BLaER1 (cell line): ENCODE measurements around the gene ERGIC2.
"Not testable (repeated sequence)": the region's sequence is repeated elsewhere in the genome, so short reads cannot be mapped to it uniquely, and the experiment has no call there.

ENCODE experiments used
- H3K27ac ChIP-seq: shearing (Covaris generic); formaldehyde crosslinking; 2 replicates; pipeline ENCODE4 v1.8.1; 2022
- H3K27me3 ChIP-seq: shearing (Covaris generic); formaldehyde crosslinking; 2 replicates; pipeline ENCODE4 v1.8.1; 2022
- H3K36me3 ChIP-seq: shearing (Covaris generic); formaldehyde crosslinking; 2 replicates; pipeline ENCODE4 v1.8.1; 2022
- H3K4me1 ChIP-seq: shearing (Covaris generic); formaldehyde crosslinking; 2 replicates; pipeline ENCODE4 v1.8.1; 2022
- H3K4me2 ChIP-seq: shearing (Covaris generic); formaldehyde crosslinking; 2 replicates; pipeline ENCODE4 v1.8.1; 2022
- H3K4me3 ChIP-seq: shearing (Covaris generic); formaldehyde crosslinking; 2 replicates; pipeline ENCODE4 v1.8.1; 2022
- H3K9ac ChIP-seq: shearing (Covaris generic); formaldehyde crosslinking; 2 replicates; pipeline ENCODE4 v1.8.1; 2022
- H3K9me3 ChIP-seq: shearing (Covaris generic); formaldehyde crosslinking; 2 replicates; pipeline ENCODE4 v1.8.1; 2022
- H4K20me1 ChIP-seq: shearing (Covaris generic); formaldehyde crosslinking; 2 replicates; pipeline ENCODE4 v1.8.1; 2022
- Cebpa-rat ChIP-seq: shearing (Covaris generic); IDR thresholded peaks from 2 replicates; pipeline ENCODE4 v1.8.1; 2022

ERGIC2 gene

DNA sequence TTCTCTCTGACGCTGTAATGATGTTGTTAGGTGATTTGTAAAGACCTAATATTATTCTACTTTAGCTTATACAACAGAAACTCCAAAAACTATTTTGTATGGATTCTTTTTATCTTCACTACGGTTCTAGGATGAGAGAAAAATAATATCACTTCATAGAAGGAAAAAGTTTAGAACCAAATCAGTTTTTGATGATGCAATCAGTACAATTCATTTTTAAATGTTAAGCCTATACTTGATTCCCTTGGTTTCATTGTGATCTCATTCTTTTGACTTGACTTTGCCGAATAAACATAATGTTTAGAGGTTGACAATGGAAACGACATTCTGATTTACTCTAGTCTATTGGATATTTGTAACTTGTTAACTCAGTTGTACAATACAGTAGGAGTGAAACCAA, 24.6 kb upstream of the ERGIC2 start:
- no peaks in the 10 kb centered on the region for H3K4me1 ChIP-seq
- H3K36me3 ChIP-seq, result no peaks in the 10 kb centered on the region
- no peaks in the 10 kb centered on the region for H3K9me3 ChIP-seq
- no peak overlapping the region for H3K4me2 ChIP-seq
- H3K27ac ChIP-seq, result no peak overlapping the region
- H4K20me1 ChIP-seq, result no peaks in the 10 kb centered on the region
- H3K27me3 ChIP-seq, result no peaks in the 10 kb centered on the region
- no peak overlapping the region for H3K4me3 ChIP-seq
- no peak for TF ChIP-seq Cebpa-rat
- no peak overlapping the region for H3K9ac ChIP-seq

DNA sequence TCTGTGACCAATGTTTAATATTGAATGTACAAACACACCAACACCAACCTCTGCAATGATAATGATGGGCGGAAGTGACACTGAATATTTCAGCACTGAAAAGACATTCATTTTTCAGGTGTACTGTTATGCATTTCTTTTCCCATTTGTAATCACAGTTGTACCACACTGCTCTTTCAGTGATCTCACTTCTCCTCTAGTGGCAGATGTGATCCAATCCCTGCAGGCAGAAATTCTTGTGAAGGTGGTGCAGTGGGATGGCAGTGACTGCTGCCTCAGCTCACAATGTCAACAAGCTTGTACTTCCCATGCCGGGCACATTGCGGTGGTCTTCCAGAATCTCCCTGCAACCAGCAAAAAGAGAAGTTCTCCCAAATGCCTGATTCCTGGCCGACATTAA, 23.0 kb upstream of the ERGIC2 start:
- H3K9me3 ChIP-seq, result no peaks in the 10 kb centered on the region
- no peak for TF ChIP-seq Cebpa-rat
- H3K4me2 ChIP-seq, result no peak overlapping the region
- H4K20me1 ChIP-seq, result no peaks in the 10 kb centered on the region
- H3K27ac ChIP-seq, result no peak overlapping the region
- H3K36me3 ChIP-seq, result no peaks in the 10 kb centered on the region
- H3K27me3 ChIP-seq, result no peaks in the 10 kb centered on the region
- no peak overlapping the region for H3K9ac ChIP-seq
- no peaks in the 10 kb centered on the region for H3K4me1 ChIP-seq
- H3K4me3 ChIP-seq, result no peak overlapping the region

DNA sequence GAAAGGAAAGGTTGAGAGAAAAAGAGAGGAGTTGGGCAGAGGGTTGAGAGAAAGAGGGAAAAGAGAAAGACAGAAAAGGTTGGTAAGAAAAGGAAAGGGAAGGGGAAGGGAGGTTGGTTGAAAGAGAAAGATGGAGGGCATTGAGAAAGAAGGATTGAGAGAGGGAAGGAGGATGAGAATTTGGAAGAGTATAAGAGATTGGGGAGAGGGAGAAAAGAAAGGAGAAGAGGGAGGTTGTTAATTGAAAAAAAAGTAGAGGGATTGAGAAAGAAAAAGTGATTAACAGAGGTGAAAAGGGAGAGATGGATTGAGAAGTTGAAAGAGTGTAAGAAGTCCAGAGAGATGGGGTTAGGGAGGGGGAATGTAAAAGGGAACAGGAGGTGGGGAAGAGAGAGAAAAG, 21.5 kb upstream of the ERGIC2 start:
- H3K4me2 ChIP-seq, result no peak overlapping the region
- H3K9ac ChIP-seq, result no peak overlapping the region
- H4K20me1 ChIP-seq, result no peaks in the 10 kb centered on the region
- no peak overlapping the region for H3K4me3 ChIP-seq
- no peaks in the 10 kb centered on the region for H3K9me3 ChIP-seq
- H3K27ac ChIP-seq, result no peak overlapping the region
- H3K36me3 ChIP-seq, result no peaks in the 10 kb centered on the region
- H3K27me3 ChIP-seq, result no peaks in the 10 kb centered on the region
- TF ChIP-seq Cebpa-rat, result no peak
- H3K4me1 ChIP-seq, result no peaks in the 10 kb centered on the region

DNA sequence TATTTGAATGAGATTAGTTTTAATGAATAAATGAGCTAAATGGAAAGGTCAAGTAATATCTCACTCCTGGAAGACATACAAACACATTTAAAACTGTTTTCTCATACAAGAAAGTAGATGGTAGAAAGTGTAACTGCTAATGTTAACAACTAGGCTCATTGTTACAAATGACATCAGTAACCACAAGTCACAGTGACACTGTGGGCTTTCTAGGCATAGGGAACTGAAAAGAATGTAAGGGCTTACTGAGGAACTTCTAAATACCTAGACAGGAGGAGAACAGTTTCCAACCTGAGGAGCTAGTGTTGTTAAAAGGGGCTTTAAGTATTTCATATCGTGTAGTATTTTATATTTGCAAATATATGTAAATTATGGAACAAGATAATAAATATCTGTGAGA, 17.5 kb upstream of the ERGIC2 start:
- no peak overlapping the region for H3K4me3 ChIP-seq
- no peaks in the 10 kb centered on the region for H3K27me3 ChIP-seq
- H3K36me3 ChIP-seq, result no peaks in the 10 kb centered on the region
- no peaks in the 10 kb centered on the region for H3K4me1 ChIP-seq
- TF ChIP-seq Cebpa-rat, result no peak
- H3K4me2 ChIP-seq, result no peak overlapping the region
- H3K27ac ChIP-seq, result no peak overlapping the region
- no peak overlapping the region for H3K9ac ChIP-seq
- no peaks in the 10 kb centered on the region for H4K20me1 ChIP-seq
- no peaks in the 10 kb centered on the region for H3K9me3 ChIP-seq

DNA sequence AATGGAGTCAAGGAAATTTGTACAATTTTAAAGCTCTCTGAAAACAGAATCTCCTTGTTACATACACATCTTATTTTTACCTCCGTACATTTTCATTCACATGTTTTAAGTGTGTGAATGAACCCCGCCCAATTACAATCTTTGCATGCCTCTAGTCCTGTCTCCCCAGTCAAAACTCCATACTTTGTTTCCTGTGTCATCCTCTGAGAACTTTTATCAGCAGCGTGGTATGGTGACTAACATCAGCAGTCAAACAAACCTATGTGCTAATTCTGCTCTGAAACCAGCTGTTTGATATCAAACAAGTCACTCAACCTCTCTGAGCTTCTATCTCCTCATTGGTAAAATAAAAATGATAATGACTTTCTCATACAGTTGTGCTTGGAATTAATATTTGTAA, 15.8 kb upstream of the ERGIC2 start:
- no peak for TF ChIP-seq Cebpa-rat
- Histone ChIP-seq H3K9ac (no peak overlapping the region), H3K27me3 (no peaks in the 10 kb centered on the region), H3K27ac (no peak overlapping the region), H3K4me2 (no peak overlapping the region), H4K20me1 (no peaks in the 10 kb centered on the region), H3K9me3 (no peaks in the 10 kb centered on the region), H3K4me1 (no peaks in the 10 kb centered on the region), H3K4me3 (no peak overlapping the region), H3K36me3 (no peaks in the 10 kb centered on the region)

DNA sequence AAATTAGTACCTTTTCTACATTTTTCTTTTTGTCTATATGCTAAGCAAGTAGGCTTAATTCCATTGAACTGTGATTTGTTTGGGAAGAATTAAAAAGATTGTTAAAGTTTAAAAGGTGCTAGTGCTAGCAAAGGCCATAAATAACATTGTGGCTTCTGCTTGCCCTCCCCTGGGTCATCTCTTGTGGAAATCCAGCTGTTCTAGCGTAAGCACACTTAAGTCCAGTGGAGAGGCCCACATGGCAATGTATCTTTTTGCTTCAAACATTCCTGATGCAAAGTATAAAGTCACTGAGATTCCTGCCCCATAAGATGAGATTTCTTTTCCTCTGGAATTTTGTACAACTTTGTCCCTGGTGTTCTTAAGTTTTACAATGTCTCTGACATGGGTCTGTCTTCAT, 14.4 kb upstream of the ERGIC2 start:
- Histone ChIP-seq H3K9ac (no peak overlapping the region), H3K27ac (no peak overlapping the region), H3K4me2 (no peak overlapping the region), H4K20me1 (no peaks in the 10 kb centered on the region), H3K4me1 (no peaks in the 10 kb centered on the region), H3K9me3 (no peaks in the 10 kb centered on the region), H3K4me3 (no peak overlapping the region), H3K27me3 (no peaks in the 10 kb centered on the region), H3K36me3 (no peaks in the 10 kb centered on the region)
- no peak for TF ChIP-seq Cebpa-rat

DNA sequence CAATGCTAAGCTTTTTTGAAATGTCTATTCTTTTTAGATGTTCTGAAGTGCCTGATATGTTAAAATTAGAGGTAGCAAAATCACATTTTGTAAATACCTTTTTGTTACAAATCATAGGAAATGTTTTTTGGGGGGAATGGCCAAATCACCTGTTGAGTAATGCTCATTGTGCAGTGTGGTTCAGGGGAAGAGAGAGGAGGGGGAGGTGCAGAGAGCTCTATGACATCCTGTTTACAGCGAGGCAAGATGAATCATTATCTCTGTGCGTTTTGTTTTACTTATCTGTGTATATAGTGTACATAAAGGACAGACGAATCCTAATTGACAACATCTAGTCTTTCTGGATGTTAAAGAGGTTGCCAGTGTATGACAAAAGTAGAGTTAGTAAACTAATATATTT, 9.4 kb upstream of the ERGIC2 start:
- not testable (repeated sequence) for H3K4me1 ChIP-seq, H3K27ac ChIP-seq, H3K27me3 ChIP-seq, H4K20me1 ChIP-seq, H3K9ac ChIP-seq, H3K4me3 ChIP-seq, H3K4me2 ChIP-seq, H3K36me3 ChIP-seq, H3K9me3 ChIP-seq

DNA sequence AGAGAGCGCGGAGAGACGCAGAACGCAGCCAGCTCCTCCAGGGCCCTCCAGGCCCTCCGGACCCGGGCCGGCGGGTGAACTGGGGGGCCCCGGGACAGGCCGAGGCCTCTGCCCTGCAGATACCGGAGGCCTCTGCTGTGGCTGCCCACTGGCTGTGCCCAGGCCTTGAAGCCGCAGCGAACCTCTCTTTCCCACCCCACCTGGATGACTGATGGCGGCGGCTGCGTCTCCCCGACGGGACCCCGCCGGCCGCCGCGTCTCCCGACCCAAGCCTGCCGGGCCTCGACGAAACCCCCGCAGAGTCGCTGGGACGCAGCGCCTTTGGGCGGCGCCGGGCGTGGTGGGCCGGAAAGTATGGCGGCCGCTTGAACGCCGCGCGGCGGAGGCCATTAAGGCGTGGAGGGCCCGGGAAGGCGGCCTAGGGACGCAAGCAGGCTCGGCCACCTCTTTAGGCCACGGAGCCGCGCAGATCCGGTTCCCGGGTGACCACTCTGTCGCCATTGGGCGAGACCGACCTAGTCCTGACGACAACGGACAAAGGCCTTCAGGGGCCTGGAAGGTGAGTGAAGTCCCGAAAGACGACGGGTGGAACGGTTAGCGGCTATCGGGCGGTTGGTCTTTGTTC, 8.4 kb upstream of the ERGIC2 start:
- Histone ChIP-seq H3K36me3 (no peaks in the 10 kb centered on the region), H3K9me3 (no peaks in the 10 kb centered on the region), H3K4me1 (no peaks in the 10 kb centered on the region), H3K4me2 (no peak overlapping the region), H3K9ac (no peak overlapping the region), H4K20me1 (no peaks in the 10 kb centered on the region), H3K27me3 (no peaks in the 10 kb centered on the region), H3K4me3 (no peak overlapping the region), H3K27ac (no peak overlapping the region)
- no peak for TF ChIP-seq Cebpa-rat

DNA sequence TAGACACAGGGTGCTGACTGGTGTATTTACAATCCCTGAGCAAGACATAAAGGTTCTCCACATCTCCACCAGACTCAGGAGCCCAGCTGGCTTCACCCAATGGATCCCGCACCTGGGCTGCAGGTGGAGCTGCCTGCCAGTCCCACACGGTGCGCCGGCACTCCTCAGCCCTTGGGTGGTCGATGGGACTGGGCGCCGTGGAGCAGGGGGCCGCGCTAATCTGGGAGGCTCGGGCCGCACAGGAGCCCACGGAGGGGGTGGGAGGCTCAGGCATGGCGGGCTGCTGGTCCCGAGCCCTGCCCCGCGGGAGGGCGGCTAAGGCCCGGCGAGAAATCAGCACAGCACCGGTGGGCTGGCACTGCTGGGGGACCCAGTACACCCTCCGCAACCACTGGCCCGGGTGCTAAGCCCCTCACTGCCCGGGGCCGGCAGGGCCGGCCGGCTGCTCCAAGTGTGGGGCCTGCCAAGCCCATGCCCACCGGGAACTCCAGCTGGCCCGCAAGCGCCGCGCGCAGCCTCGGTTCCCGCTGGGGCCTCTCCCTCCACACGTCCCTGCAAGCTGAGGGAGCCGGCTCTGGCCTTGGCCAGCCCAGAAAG, 5.2 kb upstream of the ERGIC2 start:
- H3K9ac ChIP-seq, H3K27me3 ChIP-seq, H3K4me2 ChIP-seq, H3K4me1 ChIP-seq, H3K9me3 ChIP-seq, H4K20me1 ChIP-seq, H3K27ac ChIP-seq, H3K4me3 ChIP-seq, H3K36me3 ChIP-seq: not testable (repeated sequence)

DNA sequence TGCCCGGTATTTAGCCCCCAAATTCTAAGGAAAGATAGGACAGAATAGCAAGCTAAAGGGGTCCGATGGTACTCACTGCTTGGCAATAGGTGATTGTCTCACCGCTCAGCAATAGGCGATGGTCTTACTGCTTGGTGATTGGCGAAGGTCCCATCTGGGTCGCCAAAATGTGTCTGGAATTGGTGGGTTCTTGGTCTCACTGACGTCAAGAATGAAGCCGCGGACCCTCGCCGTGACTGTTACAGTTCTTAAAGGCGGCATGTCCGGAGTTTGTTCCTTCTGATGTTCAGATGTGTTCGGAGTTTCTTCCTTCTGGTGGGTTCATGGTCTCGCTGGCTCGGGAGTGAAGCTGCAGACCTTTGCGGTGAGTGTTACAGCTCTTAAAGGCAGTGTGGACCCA, 4.2 kb upstream of the ERGIC2 start:
- H3K9me3 ChIP-seq, H3K4me3 ChIP-seq: not testable (repeated sequence)

DNA sequence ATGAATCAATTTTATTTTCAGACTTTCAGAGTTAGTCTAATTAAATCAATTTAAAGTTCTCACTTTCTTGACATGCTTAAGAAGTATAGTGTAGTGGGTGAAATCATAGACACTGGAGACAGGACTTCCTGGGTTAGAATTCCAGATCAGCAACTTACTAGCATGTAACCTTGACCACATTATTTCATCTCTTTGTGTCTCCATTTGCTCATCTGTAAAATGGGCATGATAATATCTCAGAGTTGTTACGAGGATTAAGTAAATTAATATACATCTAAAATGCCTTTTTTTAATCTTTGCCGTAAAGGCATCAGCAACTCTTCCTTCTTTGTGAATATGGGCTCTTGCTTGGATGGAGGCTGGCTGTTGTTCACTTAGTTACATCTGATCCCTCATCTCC, 1.3 kb upstream of the ERGIC2 start:
- H3K27ac ChIP-seq, result no peak overlapping the region
- H3K9ac ChIP-seq, result no peak overlapping the region
- no peak for TF ChIP-seq Cebpa-rat
- no peaks in the 10 kb centered on the region for H3K27me3 ChIP-seq
- H3K9me3 ChIP-seq, result peaks cover 3% of the 10 kb centered on the region; the same call in 1 of the 2 replicates
- no peak overlapping the region for H3K4me3 ChIP-seq
- H3K36me3 ChIP-seq, result peaks cover 15% of the 10 kb centered on the region
- H3K4me1 ChIP-seq, result peaks cover 22% of the 10 kb centered on the region
- H3K4me2 ChIP-seq, result no peak overlapping the region
- peaks cover 21% of the 10 kb centered on the region; the same call in 1 of the 2 replicates for H4K20me1 ChIP-seq

More for the DNA sequence above, 4.2 kb upstream of the ERGIC2 start:
- H3K27ac ChIP-seq, H3K4me2 ChIP-seq, H3K9ac ChIP-seq, H4K20me1 ChIP-seq, H3K4me1 ChIP-seq, H3K36me3 ChIP-seq, H3K27me3 ChIP-seq: not testable (repeated sequence)
